Endothelial cell of umbilical vein (primary cell): Measurements from ENCODE around the gene KCNS1.

ENCODE experiments used
- EZH2 ChIP-seq: IDR thresholded peaks from 2 replicates; pipeline ENCODE4 v1.6.1; 2012; ENCODE audit warnings: borderline replicate concordance, low read depth, mild to moderate bottlenecking, moderate library complexity, low read length, inconsistent platforms; ENCODE audit not compliant: severe bottlenecking
- JUN ChIP-seq: IDR thresholded peaks from 2 replicates; pipeline ENCODE4 v1.6.1; 2011; ENCODE audit warnings: borderline replicate concordance, low read depth; ENCODE audit not compliant: insufficient read length, insufficient read depth
- MAX ChIP-seq: IDR thresholded peaks from 2 replicates; pipeline ENCODE4 v1.6.1; 2011; ENCODE audit not compliant: insufficient read depth, insufficient read length
- MYC ChIP-seq: IDR thresholded peaks from one replicate; pipeline ENCODE4 v1.6.1; 2011; ENCODE audit warnings: mild to moderate bottlenecking, low read depth, low read length
- POLR2A ChIP-seq: IDR thresholded peaks from 2 replicates; pipeline ENCODE4 v1.6.1; 2012; ENCODE audit warnings: low read depth, mild to moderate bottlenecking, control low read depth, low read length
- POLR2AphosphoS5 ChIP-seq: IDR thresholded peaks from 2 replicates; pipeline ENCODE4 v1.6.1; 2012; ENCODE audit warnings: low read depth, mild to moderate bottlenecking, control low read depth, low read length, moderate library complexity; ENCODE audit not compliant: insufficient read depth
- TF ChIP-seq, protein P1 (sequence below), 2 donors: IDR thresholded peaks; 1 replicate in 1 of 2; 2 replicates in 1 of 2; pipeline ENCODE4 v1.5.1; 2011; ENCODE audit warnings: low read length in 2 of 2, mild to moderate bottlenecking in 2 of 2, moderate library complexity in 2 of 2, control low read depth in 1 of 2, inconsistent platforms in 1 of 2, low read depth in 1 of 2; ENCODE audit not compliant: insufficient read depth in 1 of 2; ENCODE audit errors: extremely low read depth in 1 of 2

DNA sequence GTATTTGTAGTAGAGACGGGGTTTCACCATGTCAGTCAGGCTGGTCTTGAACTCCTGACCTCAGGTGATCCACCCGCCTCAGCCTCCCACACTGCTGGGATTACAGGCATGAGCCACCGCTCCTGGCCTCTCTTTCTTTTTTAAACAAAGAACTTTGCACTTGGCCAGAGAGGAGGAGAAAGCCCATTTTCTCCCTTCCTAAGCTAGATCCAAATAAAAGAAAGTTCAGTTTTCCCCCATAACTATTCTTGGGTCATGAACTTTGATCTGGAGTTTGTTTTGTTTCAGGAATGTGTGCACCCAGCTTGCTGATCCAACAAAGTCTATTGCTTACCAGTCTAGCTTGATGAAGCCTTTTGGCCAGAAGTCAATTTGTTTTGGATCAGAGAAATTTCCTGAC lies 23.4 kb downstream of the KCNS1 start:
- TF ChIP-seq, protein P1, sequence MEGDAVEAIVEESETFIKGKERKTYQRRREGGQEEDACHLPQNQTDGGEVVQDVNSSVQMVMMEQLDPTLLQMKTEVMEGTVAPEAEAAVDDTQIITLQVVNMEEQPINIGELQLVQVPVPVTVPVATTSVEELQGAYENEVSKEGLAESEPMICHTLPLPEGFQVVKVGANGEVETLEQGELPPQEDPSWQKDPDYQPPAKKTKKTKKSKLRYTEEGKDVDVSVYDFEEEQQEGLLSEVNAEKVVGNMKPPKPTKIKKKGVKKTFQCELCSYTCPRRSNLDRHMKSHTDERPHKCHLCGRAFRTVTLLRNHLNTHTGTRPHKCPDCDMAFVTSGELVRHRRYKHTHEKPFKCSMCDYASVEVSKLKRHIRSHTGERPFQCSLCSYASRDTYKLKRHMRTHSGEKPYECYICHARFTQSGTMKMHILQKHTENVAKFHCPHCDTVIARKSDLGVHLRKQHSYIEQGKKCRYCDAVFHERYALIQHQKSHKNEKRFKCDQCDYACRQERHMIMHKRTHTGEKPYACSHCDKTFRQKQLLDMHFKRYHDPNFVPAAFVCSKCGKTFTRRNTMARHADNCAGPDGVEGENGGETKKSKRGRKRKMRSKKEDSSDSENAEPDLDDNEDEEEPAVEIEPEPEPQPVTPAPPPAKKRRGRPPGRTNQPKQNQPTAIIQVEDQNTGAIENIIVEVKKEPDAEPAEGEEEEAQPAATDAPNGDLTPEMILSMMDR (IDR thresholded peaks at IDR 0.05; ENCODE audit: extremely low read depth in 1 of 2, insufficient read depth in 1 of 2, low read depth in 1 of 2, low read length in 2 of 2) = no peak
- TF ChIP-seq POLR2A (no peak), POLR2AphosphoS5 (no peak), MAX (no peak), EZH2 (no peak), JUN (no peak), MYC (no peak)
